Natural killer cell (primary cell): ENCODE data around the gene SRSF7. TPM values are rescaled to one million over a fixed set of nuclear protein-coding genes. Genes with fewer than 3 reads are reported as not detected.

ENCODE experiments used
- ATAC-seq, 3 donors: fragments of 150-1000 bp in 2 of 3; fragments of 200-7000 bp in 1 of 3; cut with Tn5 transposase; 1 replicate in 1 of 3; 2 replicates in 2 of 3; pipeline ENCODE4 v1.10.0; 2021; ENCODE audit warnings: mild to moderate bottlenecking in 2 of 3, moderate library complexity in 2 of 3
- DNase-seq, 2 donors: peaks; one replicate each; pipeline versions ENCODE4 v3.0.0 to v3.0.0-alpha.2; 2013 to 2021; ENCODE audit warnings: mixed read lengths in 1 of 2
- H3K27ac ChIP-seq: one replicate; pipeline ENCODE4 v1.5.1; 2013; ENCODE audit warnings: mild to moderate bottlenecking, low read length
- H3K27me3 ChIP-seq: one replicate; pipeline ENCODE4 v1.6.1; 2013; ENCODE audit warnings: low read length; ENCODE audit not compliant: control insufficient read depth, insufficient read depth
- H3K36me3 ChIP-seq: one replicate; pipeline ENCODE4 v1.6.1; 2013; ENCODE audit warnings: low read length; ENCODE audit not compliant: control insufficient read depth, insufficient read depth
- H3K4me1 ChIP-seq: one replicate; pipeline ENCODE4 v1.6.1; 2013; ENCODE audit warnings: low read length; ENCODE audit not compliant: control insufficient read depth, insufficient read depth
- H3K4me3 ChIP-seq: one replicate; pipeline ENCODE4 v1.5.1; 2013; ENCODE audit warnings: low read length
- H3K9me3 ChIP-seq: one replicate; pipeline ENCODE4 v1.6.1; 2013; ENCODE audit warnings: low read length; ENCODE audit not compliant: control insufficient read depth, insufficient read depth
- H3K27ac Mint-ChIP-seq, 2 donors: one replicate each; pipeline ENCODE4 v1.8.0; 2022; ENCODE audit warnings: mild to moderate bottlenecking in 2 of 2, mixed read lengths in 2 of 2, moderate library complexity in 1 of 2
- H3K27me3 Mint-ChIP-seq, 2 donors: one replicate each; pipeline ENCODE4 v1.8.0; 2022; ENCODE audit warnings: low read depth in 2 of 2, mixed read lengths in 2 of 2
- H3K36me3 Mint-ChIP-seq: one replicate; pipeline ENCODE4 v1.8.0; 2022; ENCODE audit warnings: mixed read lengths
- H3K4me1 Mint-ChIP-seq, 2 donors: one replicate each; pipeline ENCODE4 v1.8.0; 2022; ENCODE audit warnings: mixed read lengths in 2 of 2
- H3K4me3 Mint-ChIP-seq: one replicate; pipeline ENCODE4 v1.8.0; 2022; ENCODE audit warnings: mild to moderate bottlenecking, moderate library complexity, mixed read lengths
- H3K9me3 Mint-ChIP-seq, 2 donors: one replicate each; pipeline ENCODE4 v1.8.0; 2022; ENCODE audit warnings: mixed read lengths in 2 of 2
- WGBS: methylation state at CpG from one replicate; pipeline ENCODE4 v1.1.7; 2013; ENCODE audit warnings: missing lambda C conversion rate; ENCODE audit not compliant: insufficient coverage; 5-methylcytosine and 5-hydroxymethylcytosine counted together
- intact Hi-C: fragments of 100-400 bp; cut with micrococcal nuclease; formaldehyde crosslinking; loops from one replicate; pipeline ENCODE4 v1.14.2; 2022
- total RNA-seq, 4 donors: library from RNA; stranded (reverse); fragments of 120-200 nt in 1 of 4; gene quantifications; one replicate each; pipeline versions ENCODE4 v1.2.3 to v1.2.4, GENCODE V29; 2013 to 2022
- TF ChIP-seq, protein P1 (sequence below): fragments of 200-600 bp; IDR thresholded peaks from one replicate; pipeline ENCODE4 v1.8.0; 2022; ENCODE audit warnings: antibody characterized with exemption

The SRSF7 gene
- total RNA-seq, 3 donors from 2014 or later (not counting 1 experiment from before 2014, with no cell fraction given), result 323 to 538 (median 359) TPM

DNA sequence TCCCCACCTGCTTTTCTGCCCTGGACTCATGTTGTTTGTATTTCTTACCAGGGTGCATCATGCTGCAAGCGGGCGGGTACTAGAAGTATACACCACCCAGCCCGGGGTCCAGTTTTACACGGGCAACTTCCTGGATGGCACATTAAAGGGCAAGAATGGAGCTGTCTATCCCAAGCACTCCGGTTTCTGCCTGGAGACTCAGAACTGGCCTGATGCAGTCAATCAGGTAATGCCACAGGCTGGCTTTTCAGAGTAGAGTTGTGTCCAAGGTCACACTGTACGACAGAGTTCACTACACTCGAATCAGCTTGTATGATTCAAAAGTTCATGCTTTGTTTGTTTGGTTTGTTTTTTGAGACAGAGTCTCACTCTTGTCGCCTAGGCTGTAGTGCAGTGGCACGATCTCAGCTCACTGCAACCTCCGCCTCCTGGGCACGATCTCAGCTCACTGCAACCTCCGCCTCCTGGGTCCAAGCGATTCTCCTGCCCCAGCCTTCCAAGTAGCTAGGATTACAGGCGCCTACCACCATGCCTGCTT is 19.4 kb downstream of the SRSF7 start:
- DNase-seq (no peak), ATAC-seq (no peak)
- peaks cover 6% of the 10 kb centered on the region for H3K36me3 Mint-ChIP-seq
- TF ChIP-seq, protein P1, sequence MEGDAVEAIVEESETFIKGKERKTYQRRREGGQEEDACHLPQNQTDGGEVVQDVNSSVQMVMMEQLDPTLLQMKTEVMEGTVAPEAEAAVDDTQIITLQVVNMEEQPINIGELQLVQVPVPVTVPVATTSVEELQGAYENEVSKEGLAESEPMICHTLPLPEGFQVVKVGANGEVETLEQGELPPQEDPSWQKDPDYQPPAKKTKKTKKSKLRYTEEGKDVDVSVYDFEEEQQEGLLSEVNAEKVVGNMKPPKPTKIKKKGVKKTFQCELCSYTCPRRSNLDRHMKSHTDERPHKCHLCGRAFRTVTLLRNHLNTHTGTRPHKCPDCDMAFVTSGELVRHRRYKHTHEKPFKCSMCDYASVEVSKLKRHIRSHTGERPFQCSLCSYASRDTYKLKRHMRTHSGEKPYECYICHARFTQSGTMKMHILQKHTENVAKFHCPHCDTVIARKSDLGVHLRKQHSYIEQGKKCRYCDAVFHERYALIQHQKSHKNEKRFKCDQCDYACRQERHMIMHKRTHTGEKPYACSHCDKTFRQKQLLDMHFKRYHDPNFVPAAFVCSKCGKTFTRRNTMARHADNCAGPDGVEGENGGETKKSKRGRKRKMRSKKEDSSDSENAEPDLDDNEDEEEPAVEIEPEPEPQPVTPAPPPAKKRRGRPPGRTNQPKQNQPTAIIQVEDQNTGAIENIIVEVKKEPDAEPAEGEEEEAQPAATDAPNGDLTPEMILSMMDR, result no peak
- no peaks in the 10 kb centered on the region for H3K27me3 ChIP-seq
- H3K36me3 ChIP-seq, result peaks cover 24% of the 10 kb centered on the region
- 95% methylated on average over 14 of the region's 14 CpGs for WGBS
- intact Hi-C loops, result no loop called here
- H3K27ac ChIP-seq, result no peak overlapping the region
- H3K4me3 ChIP-seq, result no peak overlapping the region
- no peak overlapping the region for H3K27ac Mint-ChIP-seq
- H3K4me1 ChIP-seq, result no peaks in the 10 kb centered on the region
- no peaks in the 10 kb centered on the region for H3K4me1 Mint-ChIP-seq
- no peak overlapping the region for H3K4me3 Mint-ChIP-seq
- H3K9me3 Mint-ChIP-seq, result no peaks in the 10 kb centered on the region
- H3K9me3 ChIP-seq, result no peaks in the 10 kb centered on the region
- no peaks in the 10 kb centered on the region for H3K27me3 Mint-ChIP-seq

DNA sequence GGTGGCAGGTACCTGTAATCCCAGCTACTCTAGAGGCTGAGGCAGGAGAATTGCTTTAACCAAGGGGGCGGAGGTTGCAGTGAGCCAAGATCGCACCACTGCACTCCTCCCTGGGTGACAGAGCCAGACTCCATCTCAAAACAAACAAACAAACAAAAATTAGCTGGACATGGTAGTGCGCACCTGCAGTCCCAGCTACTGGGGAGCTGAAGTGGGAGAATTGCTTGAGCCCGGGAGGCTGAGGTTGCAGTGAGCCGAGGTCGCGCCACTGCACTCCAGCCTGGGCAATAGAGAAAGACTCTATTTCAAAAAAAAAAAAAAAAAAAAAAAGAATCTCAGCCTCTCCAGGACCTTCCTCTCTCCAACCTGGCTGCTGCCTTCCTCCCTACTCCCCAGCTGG is 20.1 kb downstream of the SRSF7 start:
- WGBS, result 99% methylated on average over 6 of the region's 7 CpGs
- no peak overlapping the region for H3K27ac Mint-ChIP-seq
- H3K4me1 Mint-ChIP-seq, result no peaks in the 10 kb centered on the region
- no peak overlapping the region for H3K4me3 Mint-ChIP-seq
- H3K27ac ChIP-seq, result no peak overlapping the region
- intact Hi-C loops, result no loop called here
- TF ChIP-seq, protein P1, result no peak
- H3K9me3 Mint-ChIP-seq, result no peaks in the 10 kb centered on the region
- H3K27me3 ChIP-seq, result no peaks in the 10 kb centered on the region
- no peak overlapping the region for H3K4me3 ChIP-seq
- no peaks in the 10 kb centered on the region for H3K27me3 Mint-ChIP-seq
- no peaks in the 10 kb centered on the region for H3K4me1 ChIP-seq
- peaks cover 22% of the 10 kb centered on the region for H3K36me3 ChIP-seq
- no peak for DNase-seq
- no peaks in the 10 kb centered on the region for H3K9me3 ChIP-seq
- peaks cover 6% of the 10 kb centered on the region for H3K36me3 Mint-ChIP-seq
- no peak for ATAC-seq

DNA sequence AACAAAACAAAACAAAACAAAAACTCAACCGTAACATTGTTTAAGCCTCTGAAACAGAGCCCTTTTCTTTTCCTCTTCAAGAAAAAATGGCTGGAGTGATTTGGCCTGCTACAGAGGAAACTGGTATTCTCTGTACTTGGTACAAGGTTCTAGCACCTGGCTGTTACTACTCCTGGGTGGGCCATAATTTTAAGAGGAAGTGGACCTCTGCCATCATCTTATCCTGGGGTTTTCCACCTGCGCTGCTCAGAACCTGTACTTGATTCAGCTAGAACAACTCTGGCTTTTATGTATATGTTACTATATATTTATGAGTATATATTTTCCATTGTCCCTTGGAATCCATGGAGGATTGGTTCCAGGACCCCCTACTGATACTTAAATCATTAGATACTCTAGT is 22.5 kb downstream of the SRSF7 start:
- Histone ChIP-seq H3K36me3 (peaks cover 19% of the 10 kb centered on the region), H3K27me3 (no peaks in the 10 kb centered on the region), H3K4me1 (no peaks in the 10 kb centered on the region), H3K4me3 (no peak overlapping the region), H3K27ac (no peak overlapping the region), H3K9me3 (no peaks in the 10 kb centered on the region)
- Mint-ChIP-seq H3K9me3 (no peaks in the 10 kb centered on the region), H3K4me3 (no peak overlapping the region), H3K27ac (no peak overlapping the region), H3K4me1 (no peaks in the 10 kb centered on the region), H3K27me3 (no peaks in the 10 kb centered on the region), H3K36me3 (peaks cover 6% of the 10 kb centered on the region)
- TF ChIP-seq, protein P1, result no peak
- no peak for ATAC-seq
- intact Hi-C loops, result loop anchor here (1.0 to 5.0 kb wide), 2 partner anchors 16 to 411 kb away; no protein-coding TSS in a partner anchor
- 50% methylated on average over 2 of the region's 2 CpGs for WGBS
- DNase-seq, result no peak

DNA sequence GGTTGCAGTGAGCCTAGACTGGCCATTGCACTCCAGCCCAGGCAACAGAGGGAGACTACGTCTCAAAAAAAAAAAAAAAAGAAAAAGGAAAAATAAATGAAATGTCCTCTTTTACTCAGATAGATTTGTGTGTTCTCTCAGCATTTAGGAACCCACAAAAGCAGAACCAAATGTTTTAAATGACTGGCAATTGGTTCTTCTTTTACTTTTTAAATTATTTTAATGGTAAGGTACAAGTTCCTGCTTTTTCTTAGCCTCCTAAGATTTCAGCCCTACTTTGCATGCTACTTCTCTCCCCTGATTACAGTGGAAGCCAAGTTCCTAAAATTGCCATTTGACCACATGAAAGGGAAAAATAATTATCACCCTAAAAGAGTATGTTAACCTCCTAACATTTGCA is 23.5 kb downstream of the SRSF7 start:
- intact Hi-C loops, result loop anchor here (1.0 to 5.0 kb wide), 2 partner anchors 17 to 410 kb away; no protein-coding TSS in a partner anchor
- Histone ChIP-seq H3K36me3 (peaks cover 14% of the 10 kb centered on the region), H3K4me1 (peaks cover 2% of the 10 kb centered on the region), H3K27ac (no peak overlapping the region), H3K4me3 (no peak overlapping the region), H3K27me3 (no peaks in the 10 kb centered on the region), H3K9me3 (no peaks in the 10 kb centered on the region)
- Mint-ChIP-seq H3K4me3 (no peak overlapping the region), H3K4me1 (peaks cover 4 to 5% of the 10 kb centered on the region in 2 donors), H3K36me3 (no peaks in the 10 kb centered on the region), H3K27ac (no peak overlapping the region), H3K9me3 (no peaks in the 10 kb centered on the region), H3K27me3 (no peaks in the 10 kb centered on the region)
- 67% methylated on average over 1 of the region's 1 CpG for WGBS
- ATAC-seq (no peak), DNase-seq (no peak)
- TF ChIP-seq, protein P1, result no peak
